Loucy (cell line): ENCODE results near the gene SOS1.

Experiments
- H2AFZ ChIP-seq: fragments of 200-600 bp; sonication (generic); 2 replicates; pipeline ENCODE4 v1.6.0; 2016; ENCODE audit warnings: antibody characterized with exemption, mild to moderate bottlenecking, low read length, moderate library complexity
- H3F3A ChIP-seq: fragments of 200-600 bp; 2 replicates; pipeline ENCODE4 v1.6.0; 2016; ENCODE audit warnings: antibody characterized with exemption, low read depth, mild to moderate bottlenecking
- H3K27me3 ChIP-seq: fragments of 200-600 bp; sonication (generic); 2 replicates; pipeline ENCODE4 v1.6.1; 2014; ENCODE audit warnings: low read length, mild to moderate bottlenecking; ENCODE audit not compliant: insufficient read depth, poor library complexity, severe bottlenecking
- H3K36me3 ChIP-seq: fragments of 200-600 bp; sonication (generic); 2 replicates; pipeline ENCODE4 v1.6.1; 2016; ENCODE audit warnings: low read length; ENCODE audit not compliant: insufficient read depth
- H3K4me1 ChIP-seq: fragments of 200-600 bp; sonication (generic); 2 replicates; pipeline ENCODE4 v1.5.1; 2014; ENCODE audit warnings: low read length, mild to moderate bottlenecking; ENCODE audit not compliant: insufficient read depth, poor library complexity, severe bottlenecking
- H3K4me2 ChIP-seq: fragments of 200-600 bp; sonication (generic); 2 replicates; pipeline ENCODE4 v1.6.0; 2014; ENCODE audit warnings: antibody characterized with exemption, low read length, low read depth, mild to moderate bottlenecking; ENCODE audit not compliant: poor library complexity, severe bottlenecking
- H3K4me3 ChIP-seq: fragments of 200-600 bp; sonication (generic); 2 replicates; pipeline ENCODE4 v1.5.1; 2014; ENCODE audit warnings: low read length, mild to moderate bottlenecking, mixed read lengths; ENCODE audit not compliant: poor library complexity, severe bottlenecking
- H3K79me2 ChIP-seq: fragments of 200-600 bp; sonication (generic); 2 replicates; pipeline ENCODE4 v1.6.1; 2014; ENCODE audit warnings: low read length; ENCODE audit not compliant: insufficient read depth
- H3K9ac ChIP-seq: fragments of 200-600 bp; sonication (generic); 2 replicates; pipeline ENCODE4 v1.6.0; 2014; ENCODE audit warnings: mild to moderate bottlenecking, low read depth, low read length, moderate library complexity; ENCODE audit not compliant: poor library complexity, severe bottlenecking
- H3K9me2 ChIP-seq: fragments of 200-600 bp; sonication (generic); replicated peaks from 2 replicates; pipeline ENCODE4 v1.6.1; 2016; ENCODE audit warnings: low read depth, low read length, mixed read lengths
- H3K9me3 ChIP-seq: fragments of 200-600 bp; sonication (generic); 2 replicates; pipeline ENCODE4 v1.6.1; 2014; ENCODE audit warnings: mild to moderate bottlenecking, antibody characterized with exemption, low read length, low read depth; ENCODE audit not compliant: insufficient read depth
- H4K20me1 ChIP-seq: fragments of 200-600 bp; sonication (generic); 2 replicates; pipeline ENCODE4 v1.6.0; 2014; ENCODE audit warnings: antibody characterized with exemption, low read length, mild to moderate bottlenecking; ENCODE audit not compliant: insufficient read depth, poor library complexity, severe bottlenecking
- CTCF ChIP-seq: fragments of 200-600 bp; sonication (generic); conservative IDR thresholded peaks from 2 replicates; pipeline ENCODE4 v1.5.1; 2014; ENCODE audit warnings: mild to moderate bottlenecking, antibody characterized with exemption, low read length
- EZH2phosphoT487 ChIP-seq: fragments of 200-600 bp; IDR thresholded peaks from 2 replicates; pipeline ENCODE4 v1.6.1; 2018; ENCODE audit warnings: antibody characterized with exemption, mild to moderate bottlenecking, moderate library complexity, borderline replicate concordance

The SOS1 gene

GRCh38 chr2:39018638-39019037 lies 102.2 kb downstream of the SOS1 start:
- Histone ChIP-seq H3K27me3 (no peaks in the 10 kb centered on the region), H3F3A (no peaks in the 10 kb centered on the region), H3K36me3 (peaks cover 13% of the 10 kb centered on the region), H2AFZ (no peak overlapping the region), H4K20me1 (no peaks in the 10 kb centered on the region), H3K9me2 (no peaks in the 10 kb centered on the region), H3K9me3 (no peaks in the 10 kb centered on the region), H3K79me2 (no peaks in the 10 kb centered on the region), H3K4me1 (peaks cover 3% of the 10 kb centered on the region), H3K9ac (no peak overlapping the region), H3K4me3 (no peak overlapping the region), H3K4me2 (no peak overlapping the region)
- TF ChIP-seq CTCF (no peak), EZH2phosphoT487 (no peak)

GRCh38 chr2:39017334-39017733 lies 103.5 kb downstream of the SOS1 start:
- Histone ChIP-seq H3F3A (no peaks in the 10 kb centered on the region), H3K4me3 (no peak overlapping the region), H3K4me2 (no peak overlapping the region), H3K79me2 (no peaks in the 10 kb centered on the region), H4K20me1 (no peaks in the 10 kb centered on the region), H2AFZ (no peak overlapping the region), H3K9me2 (no peaks in the 10 kb centered on the region), H3K9me3 (no peaks in the 10 kb centered on the region), H3K36me3 (peaks cover 14% of the 10 kb centered on the region), H3K27me3 (no peaks in the 10 kb centered on the region), H3K4me1 (peaks cover 3% of the 10 kb centered on the region), H3K9ac (no peak overlapping the region)
- TF ChIP-seq CTCF (no peak), EZH2phosphoT487 (no peak)

- peaks cover 3% of the 10 kb centered on the region for H3K4me1 ChIP-seq
- peaks cover 20% of the 10 kb centered on the region; the same call in 1 of the 2 replicates for H3K36me3 ChIP-seq
- no peaks in the 10 kb centered on the region for H3F3A ChIP-seq
- no peak overlapping the region for H3K9ac ChIP-seq
- no peak overlapping the region for H3K4me3 ChIP-seq
- no peaks in the 10 kb centered on the region for H3K9me2 ChIP-seq
- H4K20me1 ChIP-seq, result no peaks in the 10 kb centered on the region
- H3K27me3 ChIP-seq, result no peaks in the 10 kb centered on the region
- no peak for TF ChIP-seq CTCF
- no peak for TF ChIP-seq EZH2phosphoT487
- H3K9me3 ChIP-seq, result no peaks in the 10 kb centered on the region
- no peak overlapping the region for H2AFZ ChIP-seq
- H3K79me2 ChIP-seq, result no peaks in the 10 kb centered on the region
- H3K4me2 ChIP-seq, result no peak overlapping the region
Measured at GRCh38 chr2:39015424-39015823, 105.4 kb downstream of the SOS1 start.
